ENCODE results near the gene WAC.

The WAC gene

DNA sequence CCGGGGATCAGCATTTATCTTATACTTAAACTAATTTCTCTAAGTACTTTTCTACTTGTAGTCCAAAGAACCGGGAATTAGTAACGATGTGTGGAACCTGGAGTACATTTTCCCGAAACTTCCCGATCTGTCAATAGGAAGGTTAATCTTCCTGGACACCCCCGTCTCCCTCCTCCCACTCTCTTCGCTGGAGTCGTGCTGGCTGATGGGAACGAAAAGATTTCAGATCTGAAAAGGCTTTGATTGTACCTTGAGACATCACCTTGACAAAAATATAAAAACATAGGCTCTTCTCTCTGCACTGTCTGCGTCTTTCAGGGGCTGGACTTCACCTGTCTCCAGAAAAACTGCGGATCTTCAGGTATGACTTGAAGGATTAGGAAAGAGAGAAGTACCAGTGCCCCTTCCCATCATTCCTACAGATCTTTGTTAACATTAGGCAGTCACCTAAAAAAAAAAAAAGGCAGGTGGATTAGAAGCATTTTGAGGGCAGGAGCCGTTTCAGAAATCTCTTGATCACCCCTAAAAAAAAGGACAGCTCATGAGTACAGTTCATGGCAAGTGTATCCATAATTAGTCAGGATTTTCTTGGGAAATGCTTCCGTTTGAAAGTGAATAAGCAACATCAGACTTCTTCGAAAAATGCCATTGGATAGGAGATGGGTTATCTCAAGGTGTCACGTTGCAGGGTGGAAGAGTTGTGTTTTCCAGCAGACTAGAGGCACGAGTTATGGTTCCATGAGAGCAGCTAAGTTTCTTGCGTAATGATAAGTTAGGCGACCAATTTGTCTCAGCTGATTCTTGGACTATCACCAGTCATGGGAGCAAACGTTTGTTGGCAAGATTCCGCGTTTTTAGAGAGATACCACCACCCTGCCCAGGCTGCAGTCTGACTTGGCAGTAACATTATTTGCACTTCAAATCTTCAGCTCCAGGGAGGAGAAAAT, 136.6 kb downstream of the WAC start:
- no peak for DNase-seq

All from fibroblast of upper back skin (primary cell).